K562 (cell line): ENCODE data around the gene NTM. TPM values are rescaled to one million over a fixed set of nuclear protein-coding genes. Genes with fewer than 3 reads are reported as not detected.

Experiments
- ATAC-seq: fragments of 200-7000 bp; cut with Tn5 transposase; 3 replicates; pipeline ENCODE4 v1.9.1; 2020; ENCODE audit warnings: moderate library complexity
- BruUV-seq: library from RNA; stranded (reverse); fragments of 400-500 nt; replicated peaks from 2 replicates; lab custom pipeline; 2021; lab: Mats Ljungman, UMichigan
- CTCF ChIA-PET: fragments of 300-600 bp; formaldehyde crosslinking; extraction: SDS; loops from one replicate; lab custom pipeline; 2021; ENCODE audit warnings: low intra/inter-chr PET ratio; lab: Yijun Ruan, JAX
- POLR2A ChIA-PET: fragments of 300-600, 350-650 bp; sonication (Branson Sonifier 250); formaldehyde crosslinking; extraction: SDS; loops from one replicate; lab custom pipeline; 2021; ENCODE audit warnings: antibody characterized with exemption, inconsistent platforms; lab: Yijun Ruan, JAX
- DNase-seq, 4 experiments: peaks; one replicate each; pipeline versions ENCODE4 v3.0.0 to v3.0.0-alpha.2; 2011 to 2018; ENCODE audit warnings: low spot score in 3 of 4, mixed read lengths in 3 of 4; ENCODE audit errors: extremely low read depth in 1 of 4
- FAIRE-seq: peaks from 2 replicates; lab custom pipeline; 2011; peaks lifted over from hg19 to GRCh38; lab: Jason Lieb, UNC
- H2AFZ ChIP-seq: 2 replicates; pipeline ENCODE4 v1.6.0; 2011; ENCODE audit warnings: low read depth, low read length, control low read depth, inconsistent platforms
- H3K27ac ChIP-seq: fragments of 200-600 bp; 3 replicates; pipeline ENCODE4 v1.8.0; 2011; ENCODE audit warnings: low read depth, mild to moderate bottlenecking, control low read depth, inconsistent platforms, low read length, moderate library complexity, mixed read lengths; ENCODE audit errors: extremely low read depth
- H3K27me3 ChIP-seq, 2 experiments: fragments of 300-600 bp in 1 of 2; 2 replicates in 1 of 2; 3 replicates in 1 of 2; pipeline versions ENCODE4 v1.6.0 to v1.8.0; 2011; ENCODE audit warnings: inconsistent platforms in 2 of 2, low read length in 2 of 2, mild to moderate bottlenecking in 1 of 2, mixed read lengths in 1 of 2, moderate library complexity in 1 of 2; ENCODE audit not compliant: control insufficient read depth in 2 of 2, insufficient read depth in 2 of 2
- H3K36me3 ChIP-seq: fragments of 300-600 bp; 3 replicates; pipeline ENCODE4 v1.8.0; 2011; ENCODE audit warnings: mild to moderate bottlenecking, low read length, inconsistent platforms; ENCODE audit not compliant: control insufficient read depth, insufficient read depth
- H3K4me1 ChIP-seq, 2 experiments: fragments of 200-600 bp in 1 of 2; replicated peaks in 1 of 2; 2 replicates in 1 of 2; 3 replicates in 1 of 2; pipeline versions ENCODE4 v1.5.1 to v1.8.0; 2011; ENCODE audit warnings: inconsistent platforms in 2 of 2, low read length in 2 of 2, mild to moderate bottlenecking in 1 of 2, mixed read lengths in 1 of 2, moderate library complexity in 1 of 2; ENCODE audit not compliant: control insufficient read depth in 2 of 2, insufficient read depth in 2 of 2
- H3K4me2 ChIP-seq: 2 replicates; pipeline ENCODE4 v1.6.1; 2011; ENCODE audit warnings: low read length, control low read depth, inconsistent platforms, mixed read lengths; ENCODE audit not compliant: insufficient read depth
- H3K4me3 ChIP-seq: fragments of 200-600 bp; sonication (generic), shearing (Covaris generic); 2 replicates; pipeline ENCODE4 v1.5.1; 2016; ENCODE audit warnings: control low read depth, inconsistent platforms
- H3K79me2 ChIP-seq: fragments of 200-600 bp; 3 replicates; pipeline ENCODE4 v1.8.0; 2011; ENCODE audit warnings: low read length, inconsistent platforms; ENCODE audit not compliant: control insufficient read depth, insufficient read depth
- H3K9ac ChIP-seq, 2 experiments: 2 replicates each; pipeline versions ENCODE4 v1.6.0 to v1.6.1; 2011; ENCODE audit warnings: low read depth in 2 of 2, low read length in 2 of 2, control low read depth in 1 of 2, inconsistent platforms in 1 of 2, mild to moderate bottlenecking in 1 of 2, mixed read lengths in 1 of 2; ENCODE audit not compliant: insufficient read depth in 1 of 2
- H3K9me1 ChIP-seq: one replicate; pipeline ENCODE4 v1.6.0; 2011; ENCODE audit warnings: inconsistent platforms, mild to moderate bottlenecking, low read length, moderate library complexity; ENCODE audit not compliant: control insufficient read depth, insufficient read depth
- H3K9me3 ChIP-seq: replicated peaks from 2 replicates; pipeline ENCODE4 v1.5.1; 2011; ENCODE audit warnings: low read depth, low read length, inconsistent platforms; ENCODE audit not compliant: control insufficient read depth, insufficient read depth
- H4K20me1 ChIP-seq: replicated peaks from 2 replicates; pipeline ENCODE4 v1.6.1; 2011; ENCODE audit warnings: low read length, inconsistent platforms, mixed read lengths; ENCODE audit not compliant: control insufficient read depth, insufficient read depth
- CBX3 ChIP-seq, 2 experiments: IDR thresholded peaks; 1 replicate in 1 of 2; 2 replicates in 1 of 2; pipeline ENCODE4 v1.6.1; 2012; ENCODE audit warnings: inconsistent platforms in 2 of 2, low read length in 2 of 2, borderline replicate concordance in 1 of 2, control low read depth in 1 of 2
- FOXA3 ChIP-seq, 2 experiments: fragments of 450-650 bp in 1 of 2; sonication (generic) in 1 of 2; formaldehyde crosslinking; IDR thresholded peaks in 1 of 2; conservative IDR thresholded peaks in 1 of 2; 2 replicates each; pipeline versions ENCODE4 v1.4.0 to v1.8.0; 2020 to 2022; ENCODE audit warnings: mild to moderate bottlenecking in 2 of 2, missing genetic modification reagents in 1 of 2
- HDAC2 ChIP-seq: fragments of 450-650 bp; IDR thresholded peaks from 2 replicates; pipeline ENCODE4 v1.6.1; 2016; ENCODE audit warnings: mild to moderate bottlenecking
- KAT7 ChIP-seq: sonication (generic); formaldehyde crosslinking; IDR thresholded peaks from 2 replicates; pipeline ENCODE4 v1.8.0; 2022; ENCODE audit warnings: missing genetic modification reagents, mild to moderate bottlenecking, borderline replicate concordance
- MBD2 ChIP-seq: sonication (generic); IDR thresholded peaks from 2 replicates; pipeline ENCODE4 v1.6.1; 2016; ENCODE audit warnings: low read depth, borderline replicate concordance
- NELFE ChIP-seq: IDR thresholded peaks from 2 replicates; pipeline ENCODE4 v1.6.1; 2011; ENCODE audit warnings: mild to moderate bottlenecking; ENCODE audit not compliant: insufficient read depth, insufficient read length
- PURB ChIP-seq: sonication (generic); formaldehyde crosslinking; IDR thresholded peaks from 2 replicates; pipeline ENCODE4 v1.9.0; 2021; ENCODE audit warnings: low read depth, mild to moderate bottlenecking, missing genetic modification reagents
- ZNF140 ChIP-seq: fragments of 250-450 bp; sonication (Bioruptor Pico); IDR thresholded peaks from 2 replicates; pipeline ENCODE4 v1.8.0; 2021; ENCODE audit warnings: moderate library complexity, mild to moderate bottlenecking, inconsistent platforms
- ZNF184 ChIP-seq: sonication (generic); formaldehyde crosslinking; IDR thresholded peaks from 2 replicates; pipeline ENCODE4 v1.5.0; 2020; ENCODE audit warnings: missing genetic modification reagents
- ZNF431 ChIP-seq: sonication (generic); formaldehyde crosslinking; IDR thresholded peaks from 2 replicates; pipeline ENCODE4 v1.8.0; 2022; ENCODE audit warnings: mild to moderate bottlenecking, missing genetic modification reagents
- WGBS: fragments of 100-300 bp; shearing (Covaris generic); methylation state at CpG from one replicate; pipeline ENCODE4 v1.1.6; 2016; ENCODE audit warnings: low coverage, mixed read lengths; ENCODE audit not compliant: insufficient coverage; ENCODE audit errors: missing lambda C conversion rate; 5-methylcytosine and 5-hydroxymethylcytosine counted together
- in situ Hi-C: fragments of 300-500 bp; cut with MboI; formaldehyde crosslinking; loops from 4 replicates; pipeline ENCODE4 v1.15.0; 2018; ENCODE audit warnings: inconsistent platforms, mixed read lengths
- intact Hi-C: fragments of 100-400 bp; cut with micrococcal nuclease; formaldehyde crosslinking; loops from 2 replicates; pipeline ENCODE4 v1.14.2; 2022
- polyA plus RNA-seq, 8 experiments: library from polyadenylated mRNA; depleted of rRNA in 4 of 8; stranded (reverse) in 5 of 8; unstranded in 3 of 8; fragments of >200 nt; fragmentation: Nextera tagmentation in 2 of 8; fragmentation: Illumina TruSeq in 1 of 8; extraction: Ambion mirVana in 2 of 8; extraction: Trizol in 1 of 8; gene quantifications; 2 replicates each; pipeline versions ENCODE4 v1.2.1 to v1.2.3, GENCODE V29; 2011 to 2014; ENCODE audit warnings: inconsistent platforms in 1 of 8, missing spikeins in 1 of 8
- total RNA-seq, 7 experiments: library from RNA; depleted of rRNA in 6 of 7; stranded (reverse); fragments of >200 nt in 6 of 7; fragmentation: Illumina TruSeq in 2 of 7; extraction: Trizol in 2 of 7; gene quantifications; 2 replicates each; pipeline versions ENCODE4 v1.2.1 to v1.2.3, GENCODE V29; 2011 to 2021; ENCODE audit warnings: low replicate concordance in 1 of 7
- TF ChIP-seq, protein P1 (sequence below), 2 experiments: fragments of 150-350 bp in 1 of 2; IDR thresholded peaks; 2 replicates each; pipeline ENCODE4 v1.6.1; 2012 to 2016; ENCODE audit warnings: low read depth in 2 of 2, low read length in 2 of 2, mild to moderate bottlenecking in 1 of 2, moderate library complexity in 1 of 2

Gene NTM
- total and polyA plus RNA-seq, 9 of the 15 experiments (the other 6 are each of a cell fraction or from before 2014, with no cell fraction given): not detected

DNA sequence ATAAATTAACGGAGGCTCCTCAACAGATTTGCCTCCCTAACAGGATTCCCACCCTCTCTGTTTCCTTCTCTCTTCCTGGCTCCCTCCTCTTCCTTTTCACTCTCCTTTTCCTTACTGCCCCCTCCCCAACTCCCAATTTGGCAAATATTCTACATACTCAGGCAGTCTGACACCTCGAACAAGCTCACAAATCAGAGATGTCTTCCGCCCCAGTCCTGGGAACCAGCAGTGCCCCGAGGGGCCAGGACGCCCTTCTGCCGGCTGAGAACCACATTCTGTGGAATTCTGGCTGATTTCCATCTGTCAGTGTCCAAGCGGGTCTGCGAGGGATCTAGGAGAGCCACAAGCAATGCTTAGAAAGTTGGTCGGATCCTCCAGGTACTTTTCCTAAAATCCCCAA is 94.0 kb downstream of the NTM start (continued):
- TF ChIP-seq ZNF184 (CRISPR knock-in tag) (no peak), ZNF431 (CRISPR knock-in tag) (no peak), FOXA3 (CRISPR knock-in tag; conservative IDR thresholded peaks at IDR 0.05 in 1 of 2, IDR thresholded peaks at IDR 0.05 in 1 of 2) (no peak)
- TF ChIP-seq, protein P1, sequence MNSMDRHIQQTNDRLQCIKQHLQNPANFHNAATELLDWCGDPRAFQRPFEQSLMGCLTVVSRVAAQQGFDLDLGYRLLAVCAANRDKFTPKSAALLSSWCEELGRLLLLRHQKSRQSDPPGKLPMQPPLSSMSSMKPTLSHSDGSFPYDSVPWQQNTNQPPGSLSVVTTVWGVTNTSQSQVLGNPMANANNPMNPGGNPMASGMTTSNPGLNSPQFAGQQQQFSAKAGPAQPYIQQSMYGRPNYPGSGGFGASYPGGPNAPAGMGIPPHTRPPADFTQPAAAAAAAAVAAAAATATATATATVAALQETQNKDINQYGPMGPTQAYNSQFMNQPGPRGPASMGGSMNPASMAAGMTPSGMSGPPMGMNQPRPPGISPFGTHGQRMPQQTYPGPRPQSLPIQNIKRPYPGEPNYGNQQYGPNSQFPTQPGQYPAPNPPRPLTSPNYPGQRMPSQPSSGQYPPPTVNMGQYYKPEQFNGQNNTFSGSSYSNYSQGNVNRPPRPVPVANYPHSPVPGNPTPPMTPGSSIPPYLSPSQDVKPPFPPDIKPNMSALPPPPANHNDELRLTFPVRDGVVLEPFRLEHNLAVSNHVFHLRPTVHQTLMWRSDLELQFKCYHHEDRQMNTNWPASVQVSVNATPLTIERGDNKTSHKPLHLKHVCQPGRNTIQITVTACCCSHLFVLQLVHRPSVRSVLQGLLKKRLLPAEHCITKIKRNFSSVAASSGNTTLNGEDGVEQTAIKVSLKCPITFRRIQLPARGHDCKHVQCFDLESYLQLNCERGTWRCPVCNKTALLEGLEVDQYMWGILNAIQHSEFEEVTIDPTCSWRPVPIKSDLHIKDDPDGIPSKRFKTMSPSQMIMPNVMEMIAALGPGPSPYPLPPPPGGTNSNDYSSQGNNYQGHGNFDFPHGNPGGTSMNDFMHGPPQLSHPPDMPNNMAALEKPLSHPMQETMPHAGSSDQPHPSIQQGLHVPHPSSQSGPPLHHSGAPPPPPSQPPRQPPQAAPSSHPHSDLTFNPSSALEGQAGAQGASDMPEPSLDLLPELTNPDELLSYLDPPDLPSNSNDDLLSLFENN (IDR thresholded peaks at IDR 0.05; ENCODE audit: low read depth in 2 of 2, low read length in 2 of 2): no peak

DNA sequence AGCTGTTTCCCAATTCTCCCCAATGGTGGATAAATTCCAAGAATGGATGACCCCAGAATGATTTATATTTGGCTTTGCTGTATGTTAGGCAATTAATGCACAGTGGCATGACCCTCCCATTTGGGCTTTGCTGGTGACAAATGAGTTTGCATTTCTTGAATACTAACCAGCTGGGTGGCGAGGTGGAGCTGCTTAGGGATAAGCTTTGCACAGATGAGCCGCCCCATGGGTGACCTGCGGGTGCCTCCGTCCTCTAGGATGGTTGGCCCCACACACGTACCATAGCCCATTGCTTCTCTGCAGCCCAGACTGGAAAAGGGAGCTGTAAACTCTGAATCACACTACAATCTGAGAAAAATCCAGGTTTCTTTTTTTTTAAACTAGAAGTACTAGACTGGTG is 94.6 kb downstream of the NTM start:
- 2% methylated on average over 5 of the region's 5 CpGs for WGBS
- no TSS peak for BruUV-seq
- ATAC-seq (no peak), FAIRE-seq (no peak), DNase-seq (no peak)
- Histone ChIP-seq H3K27me3 (peaks cover 0 to 13% of the 10 kb centered on the region in 2 experiments; a peak in 2 of 5 replicates), H3K27ac (no peak overlapping the region), H3K9me1 (no peaks in the 10 kb centered on the region), H3K4me3 (no peak overlapping the region), H3K36me3 (no peaks in the 10 kb centered on the region), H3K4me2 (no peak overlapping the region), H3K79me2 (no peaks in the 10 kb centered on the region), H3K9ac (no peak overlapping the region), H2AFZ (no peak overlapping the region), H4K20me1 (no peaks in the 10 kb centered on the region; the same call in 1 of the 2 replicates), H3K4me1 (no peaks in the 10 kb centered on the region), H3K9me3 (no peaks in the 10 kb centered on the region)
- in situ Hi-C loops (no loop called here), intact Hi-C loops (no loop called here)
- POLR2A ChIA-PET: interaction anchor here (0.7 kb wide), 1 partner anchor 71 kb away, joined by 3 read pairs; no protein-coding TSS in a partner anchor
- TF ChIP-seq CBX3 (IDR thresholded peaks at IDR 0.05; ENCODE audit: borderline replicate concordance in 1 of 2, low read length in 2 of 2) (no peak), ZNF140 (CRISPR knock-in tag) (no peak), NELFE (no peak), KAT7 (CRISPR knock-in tag) (no peak), MBD2 (no peak), HDAC2 (no peak), PURB (CRISPR knock-in tag) (no peak)
- CTCF ChIA-PET: no interaction called here
